Lung (tissue), 12 donors: Measurements from ENCODE around the gene RPP30. TPM values are rescaled to one million over a fixed set of nuclear protein-coding genes. Genes with fewer than 3 reads are reported as not detected.

Source experiments
- ATAC-seq: fragments of 200-7000 bp; cut with Tn5 transposase; one replicate; pipeline ENCODE4 v1.9.1; 2020; ENCODE audit warnings: moderate number of reproducible peaks; ENCODE audit not compliant: insufficient read depth, low FRiP score
- DNase-seq, 3 donors: peaks; one replicate each; pipeline ENCODE4 v3.0.0-alpha.2; 2013 to 2017
- H3K27ac ChIP-seq, 2 donors: one replicate each; pipeline ENCODE4 v1.5.1; 2013; ENCODE audit warnings: mild to moderate bottlenecking in 2 of 2, moderate library complexity in 2 of 2, control low read depth in 1 of 2, inconsistent platforms in 1 of 2, low read depth in 1 of 2, low read length in 1 of 2
- H3K27me3 ChIP-seq, 3 donors: one replicate each; pipeline ENCODE4 v1.5.1; 2013; ENCODE audit warnings: low read length in 2 of 3; ENCODE audit not compliant: control insufficient read depth in 3 of 3, insufficient read depth in 3 of 3
- H3K36me3 ChIP-seq, 4 donors: one replicate each; pipeline ENCODE4 v1.5.1; 2013; ENCODE audit warnings: low read length in 4 of 4, mild to moderate bottlenecking in 1 of 4, moderate library complexity in 1 of 4; ENCODE audit not compliant: control insufficient read depth in 4 of 4, insufficient read depth in 4 of 4
- H3K4me1 ChIP-seq, 5 donors: one replicate each; pipeline ENCODE4 v1.5.1; 2013; ENCODE audit warnings: low read length in 5 of 5, mild to moderate bottlenecking in 2 of 5, moderate library complexity in 1 of 5; ENCODE audit not compliant: control insufficient read depth in 5 of 5, insufficient read depth in 5 of 5
- H3K4me3 ChIP-seq: one replicate; pipeline ENCODE4 v1.5.1; 2013; ENCODE audit warnings: mild to moderate bottlenecking, control low read depth, moderate library complexity
- H3K9ac ChIP-seq, 2 donors: one replicate each; pipeline ENCODE4 v1.5.1; 2013; ENCODE audit warnings: low read length in 2 of 2, control low read depth in 1 of 2; ENCODE audit not compliant: insufficient read depth in 1 of 2
- H3K9me3 ChIP-seq, 4 donors: one replicate each; pipeline ENCODE4 v1.5.1; 2013; ENCODE audit warnings: low read length in 3 of 4, mild to moderate bottlenecking in 1 of 4, moderate library complexity in 1 of 4; ENCODE audit not compliant: control insufficient read depth in 4 of 4, insufficient read depth in 3 of 4
- WGBS, 2 donors: extraction: QIAGEN DNeasy Blood & Tissue Kit; methylation state at CpG; one replicate each; pipeline ENCODE4 v1.1.7; 2013; 5-methylcytosine and 5-hydroxymethylcytosine counted together
- polyA plus RNA-seq, 2 donors: library from polyadenylated mRNA; stranded (reverse); fragments of 200-250 nt; gene quantifications; one replicate each; pipeline ENCODE4 v1.2.1, GENCODE V29; 2013
- total RNA-seq, 2 donors: library from RNA; depleted of rRNA in 1 of 2; stranded (reverse); fragments of >200 nt in 1 of 2; gene quantifications; one replicate each; pipeline ENCODE4 v1.2.1, GENCODE V29; 2014 to 2021
- TF ChIP-seq, protein P1 (sequence below): IDR thresholded peaks from 2 replicates; pipeline ENCODE4 v1.5.1; 2012; ENCODE audit warnings: mild to moderate bottlenecking; ENCODE audit errors: control extremely low read depth, extremely low read depth
- donor health status: control.
- donor health status: control.
- donor health status: Bipolar disorder and iron deficiency.
- donor health status: healthy.
- donor health status: DM: yes; HTN: yes; CAD: no.

The RPP30 gene
- total and polyA plus RNA-seq, 4 donors, result 20.7 to 43.5 (median 31.9) TPM

DNA sequence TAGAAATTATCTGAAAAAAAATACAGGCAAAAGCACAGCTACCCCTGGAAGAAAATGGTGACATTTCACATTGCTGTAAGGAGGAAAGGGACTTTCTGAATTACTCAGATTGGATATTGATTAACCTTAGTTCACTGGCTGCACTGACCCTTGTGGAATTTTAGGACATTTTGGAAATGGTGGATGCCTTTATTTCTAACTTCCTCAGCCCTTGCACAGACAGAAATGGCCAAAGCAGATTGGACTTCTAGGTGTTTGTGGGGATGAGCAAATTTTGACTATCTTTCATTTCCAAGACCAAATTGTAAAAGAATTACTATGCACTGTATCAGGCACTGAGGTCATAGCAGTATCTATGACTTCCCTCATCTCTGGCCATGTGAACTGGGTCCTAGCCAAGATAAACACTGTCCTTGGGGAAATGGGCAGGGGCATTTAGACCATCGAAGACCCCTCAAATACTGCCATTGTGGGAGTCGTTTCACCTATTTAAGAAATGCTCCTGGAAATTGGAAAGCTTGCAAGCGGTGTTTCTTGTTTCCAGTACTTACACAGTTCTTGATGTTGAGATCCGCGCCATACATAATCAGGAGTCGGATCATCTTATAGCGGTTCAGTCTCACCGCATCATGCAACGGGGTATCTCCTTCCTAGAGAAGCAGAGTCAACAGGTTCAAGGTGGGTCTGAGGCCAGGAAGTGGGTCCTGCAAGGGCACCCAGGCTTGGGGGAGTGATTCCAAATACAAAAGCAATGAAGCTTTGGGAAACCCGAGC, 43.4 kb downstream of the RPP30 start:
- 85 to 92% methylated on average over 10 of the region's 10 CpGs for WGBS, 2 donors
- no peak overlapping the region for H3K9ac ChIP-seq
- no peak for ATAC-seq

DNA sequence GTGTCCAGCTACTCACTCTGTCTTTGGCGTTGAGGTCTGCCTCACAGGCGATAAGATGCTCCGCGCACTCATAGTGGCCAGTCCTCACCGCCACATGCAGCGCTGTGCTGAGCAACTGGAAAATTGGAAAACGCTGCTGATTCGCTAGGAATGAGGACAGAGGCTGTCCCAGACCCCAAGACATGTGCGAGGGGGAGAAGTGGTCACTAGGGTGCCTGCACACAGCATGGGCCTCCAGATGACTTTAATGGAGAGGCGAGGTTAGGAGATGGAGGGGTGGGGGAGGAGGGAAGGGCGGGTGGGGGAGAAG, 43.9 kb downstream of the RPP30 start:
- TF ChIP-seq, protein P1, sequence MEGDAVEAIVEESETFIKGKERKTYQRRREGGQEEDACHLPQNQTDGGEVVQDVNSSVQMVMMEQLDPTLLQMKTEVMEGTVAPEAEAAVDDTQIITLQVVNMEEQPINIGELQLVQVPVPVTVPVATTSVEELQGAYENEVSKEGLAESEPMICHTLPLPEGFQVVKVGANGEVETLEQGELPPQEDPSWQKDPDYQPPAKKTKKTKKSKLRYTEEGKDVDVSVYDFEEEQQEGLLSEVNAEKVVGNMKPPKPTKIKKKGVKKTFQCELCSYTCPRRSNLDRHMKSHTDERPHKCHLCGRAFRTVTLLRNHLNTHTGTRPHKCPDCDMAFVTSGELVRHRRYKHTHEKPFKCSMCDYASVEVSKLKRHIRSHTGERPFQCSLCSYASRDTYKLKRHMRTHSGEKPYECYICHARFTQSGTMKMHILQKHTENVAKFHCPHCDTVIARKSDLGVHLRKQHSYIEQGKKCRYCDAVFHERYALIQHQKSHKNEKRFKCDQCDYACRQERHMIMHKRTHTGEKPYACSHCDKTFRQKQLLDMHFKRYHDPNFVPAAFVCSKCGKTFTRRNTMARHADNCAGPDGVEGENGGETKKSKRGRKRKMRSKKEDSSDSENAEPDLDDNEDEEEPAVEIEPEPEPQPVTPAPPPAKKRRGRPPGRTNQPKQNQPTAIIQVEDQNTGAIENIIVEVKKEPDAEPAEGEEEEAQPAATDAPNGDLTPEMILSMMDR, result no peak
- no peaks in the 10 kb centered on the region for H3K9me3 ChIP-seq
- peak overlapping the region in 1 of 2 donors; percentile 10 for H3K27ac ChIP-seq
- DNase-seq (no peak), ATAC-seq (no peak)
- H3K4me1 ChIP-seq, result peaks cover 0 to 34% (median 5%) of the 10 kb centered on the region in 5 donors
- 89 to 92% methylated on average over 11 of the region's 11 CpGs for WGBS, 2 donors
- no peaks in the 10 kb centered on the region for H3K27me3 ChIP-seq
- H3K9ac ChIP-seq, result no peak overlapping the region
- H3K36me3 ChIP-seq, result no peaks in the 10 kb centered on the region
- no peak overlapping the region for H3K4me3 ChIP-seq

More for the DNA sequence above, 43.4 kb downstream of the RPP30 start:
- no peak for DNase-seq
- Histone ChIP-seq H3K36me3 (no peaks in the 10 kb centered on the region), H3K27me3 (no peaks in the 10 kb centered on the region), H3K27ac (peak overlapping the region in 1 of 2 donors; percentile 10), H3K4me1 (peaks cover 0 to 34% (median 5%) of the 10 kb centered on the region in 5 donors), H3K4me3 (no peak overlapping the region), H3K9me3 (no peaks in the 10 kb centered on the region)
- TF ChIP-seq, protein P1, result no peak

DNA sequence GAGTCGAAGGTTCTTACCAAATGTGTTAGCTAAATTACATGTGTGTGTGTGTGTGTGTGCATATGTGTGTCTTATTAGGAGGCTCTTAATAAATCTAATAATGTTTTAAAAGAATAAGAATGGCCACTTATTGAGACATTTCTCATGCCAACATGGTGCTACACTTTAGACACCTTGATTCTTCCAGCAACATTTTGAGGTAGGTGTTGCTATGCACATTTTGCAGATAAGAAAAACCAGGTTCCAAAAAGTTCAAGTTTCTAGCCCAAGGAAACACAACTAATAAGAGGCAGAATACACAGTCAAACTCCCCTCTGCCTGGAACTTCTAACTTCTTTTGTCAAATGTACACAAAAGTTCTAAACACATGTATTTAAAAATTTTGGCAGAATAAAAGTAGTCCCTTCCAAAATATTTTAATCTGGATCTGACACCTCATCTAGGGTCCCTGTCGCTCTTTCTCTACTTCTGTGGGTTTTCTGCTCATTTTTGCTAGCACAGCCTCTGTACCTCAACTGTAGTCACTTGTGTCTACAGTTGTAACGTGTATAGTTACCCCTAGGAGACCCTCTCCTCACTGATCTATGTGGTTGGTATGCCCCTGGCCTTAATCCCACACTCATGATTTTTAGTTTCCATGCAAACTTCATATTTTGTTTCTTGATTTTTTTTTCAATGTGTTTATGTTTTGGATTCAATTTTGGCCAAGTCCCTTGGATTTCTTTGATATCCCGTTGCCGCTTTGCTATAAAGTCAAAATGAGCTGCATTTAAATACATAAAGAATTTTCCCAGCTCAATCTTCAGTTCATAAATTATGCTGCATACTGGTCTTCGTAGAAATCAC, 44.8 kb downstream of the RPP30 start:
- peak overlapping the region in 1 of 2 donors; percentile 81 for H3K27ac ChIP-seq
- no peak overlapping the region for H3K4me3 ChIP-seq
- ATAC-seq, result no peak
- 80 to 86% methylated on average over 6 of the region's 6 CpGs for WGBS, 2 donors
- H3K9me3 ChIP-seq, result no peaks in the 10 kb centered on the region
- H3K27me3 ChIP-seq, result no peaks in the 10 kb centered on the region
- DNase-seq, result peak; percentile 29 to 85 (median 85)
- no peaks in the 10 kb centered on the region for H3K36me3 ChIP-seq
- TF ChIP-seq, protein P1, result no peak
- no peak overlapping the region for H3K9ac ChIP-seq
- peaks cover under 1 to 33% (median 5%) of the 10 kb centered on the region in 5 donors for H3K4me1 ChIP-seq
